HepG2 (cell line): Measurements from ENCODE around the gene ANKRD27. TPM values are rescaled to one million over a fixed set of nuclear protein-coding genes. Genes with fewer than 3 reads are reported as not detected.

Experiments
- GABPA ChIP-seq, 2 experiments: IDR thresholded peaks; 2 replicates each; pipeline ENCODE4 v1.6.1; 2011 to 2016; ENCODE audit warnings: low read depth in 2 of 2, low read length in 1 of 2, missing biosample characterization in 1 of 2, missing genetic modification characterization in 1 of 2
- LBX2 ChIP-seq: sonication (generic); formaldehyde crosslinking; IDR thresholded peaks from 2 replicates; pipeline ENCODE4 v1.5.0; 2020; ENCODE audit warnings: missing genetic modification reagents, mild to moderate bottlenecking, borderline replicate concordance
- PBX3 ChIP-seq: sonication (generic); formaldehyde crosslinking; IDR thresholded peaks from 2 replicates; pipeline ENCODE4 v1.8.1; 2023; ENCODE audit warnings: missing genetic modification reagents, inconsistent platforms, borderline replicate concordance
- POLR2G ChIP-seq: fragments of 200-400 bp; formaldehyde crosslinking; IDR thresholded peaks from 2 replicates; pipeline ENCODE4 v1.6.1; 2018; ENCODE audit warnings: mild to moderate bottlenecking, low read depth, low read length, moderate library complexity
- TEAD2 ChIP-seq: sonication (generic); formaldehyde crosslinking; IDR thresholded peaks from 2 replicates; pipeline ENCODE4 v1.9.0; 2021; ENCODE audit warnings: missing genetic modification reagents
- TEF ChIP-seq: sonication (generic); formaldehyde crosslinking; IDR thresholded peaks from 2 replicates; pipeline ENCODE4 v1.5.0; 2020; ENCODE audit warnings: missing genetic modification reagents
- UBTF ChIP-seq: sonication (generic); formaldehyde crosslinking; IDR thresholded peaks from 2 replicates; pipeline ENCODE4 v1.4.0; 2020; ENCODE audit warnings: mild to moderate bottlenecking, missing genetic modification reagents
- USF2 ChIP-seq, 2 experiments: sonication (generic) in 1 of 2; formaldehyde crosslinking in 1 of 2; IDR thresholded peaks; 2 replicates each; pipeline versions ENCODE4 v1.5.1 to v1.6.1; 2011 to 2020; ENCODE audit warnings: borderline replicate concordance in 1 of 2, low read depth in 1 of 2, low read length in 1 of 2, mild to moderate bottlenecking in 1 of 2, missing genetic modification reagents in 1 of 2, moderate library complexity in 1 of 2
- ZNF124 ChIP-seq: sonication (generic); formaldehyde crosslinking; IDR thresholded peaks from 2 replicates; pipeline ENCODE4 v1.4.0; 2020; ENCODE audit warnings: missing genetic modification reagents
- ZNF136 ChIP-seq: sonication (generic); formaldehyde crosslinking; IDR thresholded peaks from 2 replicates; pipeline ENCODE4 v1.8.1; 2022; ENCODE audit warnings: low read depth, mild to moderate bottlenecking, moderate library complexity, missing genetic modification reagents
- ZNF230 ChIP-seq: sonication (generic); formaldehyde crosslinking; IDR thresholded peaks from 2 replicates; pipeline ENCODE4 v1.4.0; 2020; ENCODE audit warnings: mild to moderate bottlenecking, missing genetic modification reagents
- ZNF234 ChIP-seq: sonication (generic); formaldehyde crosslinking; conservative IDR thresholded peaks from 2 replicates; pipeline ENCODE4 v1.5.1; 2020; ENCODE audit warnings: mild to moderate bottlenecking, missing genetic modification reagents
- ZNF282 ChIP-seq: fragments of 450-650 bp; IDR thresholded peaks from 2 replicates; pipeline ENCODE4 v1.6.1; 2018; ENCODE audit not compliant: partially characterized antibody
- ZNF317 ChIP-seq: sonication (generic); formaldehyde crosslinking; IDR thresholded peaks from 2 replicates; pipeline ENCODE4 v1.5.0; 2020; ENCODE audit warnings: mild to moderate bottlenecking, missing genetic modification reagents
- ZNF335 ChIP-seq: sonication (generic); formaldehyde crosslinking; IDR thresholded peaks from 2 replicates; pipeline ENCODE4 v1.4.0; 2020; ENCODE audit warnings: missing genetic modification reagents
- ZNF670 ChIP-seq: sonication (generic); formaldehyde crosslinking; IDR thresholded peaks from 2 replicates; pipeline ENCODE4 v1.8.0; 2022; ENCODE audit warnings: mild to moderate bottlenecking, missing genetic modification reagents, borderline replicate concordance
- ZNF772 ChIP-seq: sonication (generic); formaldehyde crosslinking; IDR thresholded peaks from 2 replicates; pipeline ENCODE4 v1.5.0; 2020; ENCODE audit warnings: mild to moderate bottlenecking, missing genetic modification reagents
- ZNF776 ChIP-seq: sonication (generic); formaldehyde crosslinking; IDR thresholded peaks from 2 replicates; pipeline ENCODE4 v1.4.0; 2020; ENCODE audit warnings: mild to moderate bottlenecking, missing genetic modification reagents
- polyA plus RNA-seq, 8 experiments: library from polyadenylated mRNA; depleted of rRNA in 3 of 8; stranded (reverse) in 7 of 8; unstranded in 1 of 8; fragments of >200 nt; fragmentation: Illumina TruSeq in 4 of 8; extraction: Trizol in 4 of 8; gene quantifications; 2 replicates each; pipeline versions ENCODE4 v1.2.1 to v1.2.3, GENCODE V29; 2011 to 2016; ENCODE audit warnings: low read depth in 4 of 8, missing spikeins in 1 of 8, mixed read lengths in 1 of 8; ENCODE audit not compliant: insufficient read depth in 1 of 8
- total RNA-seq, 5 experiments: library from RNA; depleted of rRNA; stranded (reverse); fragments of >200 nt; fragmentation: Illumina TruSeq; extraction: Trizol; gene quantifications; 2 replicates each; pipeline ENCODE4 v1.2.3, GENCODE V29; 2016; ENCODE audit warnings: low read depth in 1 of 5

The ANKRD27 gene
- total and polyA plus RNA-seq, 2 of the 13 experiments (the other 11 are each of a cell fraction or from before 2014, with no cell fraction given), result 22.2 to 23.7 TPM

- TF ChIP-seq LBX2 (no peak), ZNF234 (CRISPR knock-in tag) (no peak), ZNF772 (CRISPR knock-in tag) (no peak), ZNF776 (CRISPR knock-in tag) (peak; percentile 39; the same call in 1 of the 2 replicates), TEF (CRISPR knock-in tag) (no peak), ZNF124 (no peak), GABPA (IDR thresholded peaks at IDR 0.05; ENCODE audit: low read depth, low read length) (no peak), GABPA (CRISPR knock-in tag; IDR thresholded peaks at IDR 0.05; ENCODE audit: low read depth) (no peak), ZNF230 (CRISPR knock-in tag) (0 out of 2 replicates have a peak, but pooled peaks have one; percentile 6), ZNF136 (CRISPR knock-in tag) (no peak), TEAD2 (CRISPR knock-in tag) (0 out of 2 replicates have a peak, but pooled peaks have one; percentile 22), ZNF335 (CRISPR knock-in tag) (no peak), ZNF317 (CRISPR knock-in tag) (no peak), USF2 (IDR thresholded peaks at IDR 0.05; ENCODE audit: low read depth, low read length) (no peak), USF2 (CRISPR knock-in tag; IDR thresholded peaks at IDR 0.05; ENCODE audit: borderline replicate concordance) (no peak), POLR2G (no peak), PBX3 (CRISPR knock-in tag) (no peak), ZNF282 (no peak), UBTF (CRISPR knock-in tag) (peak; percentile 44; the same call in 1 of the 2 replicates), ZNF670 (no peak)
These were observed 638 bp downstream of the ANKRD27 start (continued) for GRCh38 chr19:32674153-32674930.
